Measurements from ENCODE around the gene TRAF1.

TRAF1 gene

GRCh38 chr9:120922404-120923195 is 4.0 kb downstream of the TRAF1 start:
- no peak for DNase-seq

- DNase-seq, result no peak
These were observed 4.9 kb downstream of the TRAF1 start for GRCh38 chr9:120921661-120922181.

- DNase-seq, result no peak
These were observed 5.8 kb downstream of the TRAF1 start for GRCh38 chr9:120920806-120921178.

GRCh38 chr9:120919843-120920805 is 6.5 kb downstream of the TRAF1 start:
- peak; percentile 39 for DNase-seq

GRCh38 chr9:120918931-120919842 is 7.4 kb downstream of the TRAF1 start:
- no peak for DNase-seq

DNA sequence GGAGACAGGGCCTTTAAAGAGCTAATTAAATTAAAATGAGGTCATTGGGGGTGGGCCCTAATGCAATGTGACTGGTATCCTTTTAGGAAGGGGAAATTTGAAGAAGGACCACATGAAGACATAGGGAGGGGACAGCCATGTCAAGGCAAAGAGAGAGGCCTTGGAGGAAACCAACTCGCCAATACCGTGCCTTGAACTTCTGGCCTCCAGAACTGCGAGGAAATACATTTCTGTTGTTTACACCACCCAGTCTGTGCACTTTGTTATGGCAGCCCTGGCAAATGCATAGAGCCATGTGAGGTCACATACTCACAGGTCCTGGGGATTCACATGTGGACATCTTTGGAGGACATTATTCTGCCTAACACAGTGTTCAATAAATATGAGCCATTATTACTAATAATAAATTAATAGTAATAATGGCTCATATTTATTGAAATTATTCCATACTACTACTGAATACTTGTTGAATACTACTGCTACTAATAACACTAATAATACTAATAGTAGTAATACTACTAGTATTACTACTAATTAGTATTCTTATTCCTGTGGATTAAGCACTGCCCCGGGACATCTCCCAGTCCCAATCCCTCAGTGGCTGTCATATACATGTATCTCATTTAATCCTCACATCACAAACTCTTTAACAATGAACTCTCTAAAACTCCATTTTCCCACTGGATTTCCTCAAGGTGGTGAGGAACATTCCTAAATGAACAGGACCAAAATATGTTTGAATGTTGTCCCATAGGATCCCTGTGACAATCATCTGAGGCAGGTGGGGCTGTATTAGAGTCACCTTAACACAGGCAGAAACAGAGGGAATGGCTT is 8.4 kb downstream of the TRAF1 start:
- no peak for DNase-seq

- DNase-seq, result no peak
These were observed 9.4 kb downstream of the TRAF1 start for GRCh38 chr9:120916991-120917880.

GRCh38 chr9:120916588-120916987 is 10.0 kb downstream of the TRAF1 start:
- DNase-seq, result no peak

DNA sequence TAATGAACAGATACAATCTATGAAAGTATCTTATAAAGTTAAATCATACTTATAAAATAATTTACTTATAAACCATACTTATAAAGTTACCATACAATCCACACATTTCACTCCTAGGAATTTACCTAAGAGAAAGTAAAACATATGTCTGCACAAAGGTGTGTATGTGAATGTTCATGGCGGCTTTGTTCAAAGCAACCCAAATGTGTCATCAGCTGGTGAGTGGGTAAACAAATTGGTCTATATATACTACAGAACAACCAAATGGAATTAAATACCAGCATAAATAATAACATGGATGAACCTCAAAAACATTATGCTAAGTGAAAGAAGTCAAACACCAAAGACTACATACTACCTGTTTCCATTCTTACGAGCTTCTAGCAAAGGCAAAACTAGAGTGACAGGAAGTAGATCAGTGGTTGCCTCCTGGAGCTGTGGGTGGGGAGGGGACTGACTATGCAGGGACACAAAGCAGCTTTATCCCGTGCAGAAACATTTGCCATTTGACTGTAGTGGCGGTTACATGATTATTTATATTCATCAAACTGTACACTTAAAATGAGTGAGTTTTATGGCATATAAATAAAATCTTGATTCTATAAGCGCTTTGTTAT is 10.6 kb downstream of the TRAF1 start:
- no peak for DNase-seq

GRCh38 chr9:120914953-120915352 is 11.6 kb downstream of the TRAF1 start:
- no peak for DNase-seq

DNA sequence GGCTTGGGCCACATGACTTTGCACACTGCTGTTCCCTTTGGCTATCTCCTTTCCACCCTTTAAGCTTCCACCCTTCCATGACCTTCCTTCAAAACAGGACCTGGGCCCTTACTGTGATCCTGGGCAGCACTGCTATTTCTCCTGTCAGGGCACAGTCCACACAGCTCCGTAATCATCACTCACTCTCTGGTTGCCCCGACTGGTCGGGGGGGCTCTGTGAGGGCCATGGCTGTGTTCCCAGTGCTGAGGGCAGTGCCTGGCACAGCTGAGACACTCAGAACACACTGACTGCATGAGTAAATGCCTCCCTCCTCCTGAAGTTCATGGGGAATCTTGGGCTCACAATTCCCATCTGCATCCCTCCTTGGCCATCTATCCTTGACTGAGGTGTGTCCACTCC is 12.2 kb downstream of the TRAF1 start:
- DNase-seq, result no peak

DNA sequence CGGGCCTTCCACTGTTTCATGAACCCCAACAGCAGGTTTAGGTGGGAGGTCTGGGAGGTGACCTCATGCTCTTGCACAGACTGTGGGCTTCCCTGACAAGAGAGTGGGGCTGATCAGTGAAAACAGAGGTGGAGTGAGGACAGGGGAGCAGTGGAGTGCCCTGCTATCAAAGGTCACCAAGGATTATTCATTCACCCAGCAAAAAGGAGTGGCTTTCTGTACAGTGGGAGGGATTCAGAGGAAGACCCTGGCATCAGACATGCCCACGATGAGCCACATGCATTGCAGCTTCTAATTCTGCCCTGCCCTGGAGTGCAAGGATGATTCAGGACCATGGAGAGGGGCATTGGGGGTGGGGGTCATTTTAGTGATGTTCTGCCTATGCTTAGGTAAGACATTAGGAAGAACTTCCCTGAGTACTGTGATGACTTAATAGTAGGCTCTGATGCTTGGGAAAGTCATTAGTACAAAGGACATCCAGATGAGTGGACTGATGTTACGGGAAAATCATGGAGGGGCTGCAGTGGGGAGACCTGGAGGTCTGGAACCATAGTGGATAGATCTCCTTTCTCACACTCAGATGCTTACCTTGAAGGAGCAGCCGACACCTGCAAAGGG is 12.8 kb downstream of the TRAF1 start:
- DNase-seq, result peak; percentile 57

DNA sequence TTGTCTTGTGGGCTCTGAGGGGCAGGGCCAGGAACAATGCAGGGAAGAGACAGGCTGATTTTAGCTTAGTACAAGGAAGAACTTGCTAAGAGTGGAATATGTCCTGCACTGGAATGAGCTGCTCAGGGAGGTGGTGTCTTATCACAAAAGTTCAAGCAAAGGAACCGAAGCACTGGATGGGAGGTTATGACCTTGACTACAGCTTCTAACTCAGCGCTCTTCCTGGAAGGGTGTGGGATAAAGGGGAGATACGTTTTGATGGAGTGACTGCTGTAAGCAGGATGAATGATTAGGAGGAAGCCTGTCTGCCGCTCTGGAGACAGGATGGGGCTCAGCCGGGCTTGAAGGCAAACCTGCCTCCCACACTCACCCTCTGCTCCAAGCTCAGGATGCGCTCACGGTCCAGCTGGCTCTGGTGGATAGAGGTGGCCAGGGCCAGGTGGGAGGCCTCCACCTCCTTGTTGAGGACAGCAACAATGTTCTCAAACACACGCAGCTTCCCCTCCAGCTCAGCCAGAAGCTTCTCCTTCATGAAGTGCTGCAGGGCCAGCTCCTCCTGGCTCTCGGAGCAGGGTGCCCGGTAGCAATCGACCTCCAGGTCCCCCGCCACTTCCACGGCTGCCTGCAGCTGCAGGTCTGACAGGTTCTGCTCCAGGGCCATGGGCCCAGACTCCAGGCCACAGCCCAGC is 13.5 kb downstream of the TRAF1 start:
- no peak for DNase-seq

GRCh38 chr9:120911295-120911837 is 15.2 kb downstream of the TRAF1 start:
- DNase-seq, result no peak

- DNase-seq, result no peak
These were observed 16.0 kb downstream of the TRAF1 start for GRCh38 chr9:120910643-120911042.

DNA sequence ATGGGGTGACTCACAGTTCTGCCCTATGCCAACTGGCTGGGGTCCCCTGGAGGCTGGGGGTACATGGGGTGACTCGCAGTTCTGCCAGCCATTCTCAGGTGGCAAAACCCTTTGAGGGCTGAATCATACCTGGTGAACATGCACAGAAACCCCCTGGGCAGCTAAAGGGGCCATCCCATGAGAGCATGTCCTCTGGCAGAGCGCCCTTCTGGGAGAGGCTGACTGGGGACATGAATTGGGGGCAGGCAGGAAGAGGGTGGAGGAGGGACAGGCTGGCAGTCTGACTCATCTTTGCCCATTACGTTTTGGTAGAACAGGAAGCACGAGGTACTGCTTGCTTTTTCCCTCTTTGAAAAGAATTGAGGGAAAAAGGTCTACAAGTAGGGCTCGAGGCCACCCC is 16.7 kb downstream of the TRAF1 start:
- no peak for DNase-seq

DNA sequence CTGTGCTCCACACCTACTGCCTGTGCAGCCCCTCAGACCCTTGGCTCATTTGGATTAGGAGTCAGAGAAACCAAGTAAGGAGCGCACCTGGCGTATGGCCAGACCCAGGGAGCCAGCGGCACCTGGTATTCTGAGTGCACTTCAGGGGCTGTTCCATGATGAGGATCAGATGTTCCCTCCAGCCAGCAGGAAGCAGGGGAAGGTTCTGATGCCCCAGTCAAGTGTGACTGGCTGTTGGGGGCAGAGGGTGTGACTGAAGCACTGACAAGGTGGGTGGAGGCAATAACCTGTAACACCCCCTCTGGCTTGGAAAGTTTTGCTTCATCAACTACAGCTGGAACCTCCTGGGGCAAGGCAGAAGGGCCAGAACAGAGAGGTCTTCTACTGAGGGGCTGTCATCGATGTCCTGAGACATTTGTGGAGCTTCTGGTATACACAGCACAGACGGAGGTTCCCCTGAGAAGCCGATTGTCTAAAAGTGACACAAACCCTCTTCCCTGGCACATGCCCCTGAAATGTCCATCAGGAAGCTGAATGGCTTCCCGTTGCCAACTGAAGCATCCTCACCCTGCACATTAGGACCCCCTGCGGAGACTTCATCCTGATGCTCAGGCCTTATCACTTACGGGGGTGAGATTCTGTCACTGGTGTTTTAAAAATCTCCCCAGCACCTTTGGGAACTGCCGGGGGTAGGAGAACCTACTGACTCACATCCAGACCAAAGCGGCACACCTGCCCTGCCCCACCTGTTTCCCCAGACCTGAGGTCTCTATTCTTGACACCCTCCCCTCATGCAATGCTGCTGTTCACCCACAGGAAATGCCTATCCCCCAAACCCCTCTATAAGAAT is 21.1 kb downstream of the TRAF1 start:
- DNase-seq, result no peak

DNA sequence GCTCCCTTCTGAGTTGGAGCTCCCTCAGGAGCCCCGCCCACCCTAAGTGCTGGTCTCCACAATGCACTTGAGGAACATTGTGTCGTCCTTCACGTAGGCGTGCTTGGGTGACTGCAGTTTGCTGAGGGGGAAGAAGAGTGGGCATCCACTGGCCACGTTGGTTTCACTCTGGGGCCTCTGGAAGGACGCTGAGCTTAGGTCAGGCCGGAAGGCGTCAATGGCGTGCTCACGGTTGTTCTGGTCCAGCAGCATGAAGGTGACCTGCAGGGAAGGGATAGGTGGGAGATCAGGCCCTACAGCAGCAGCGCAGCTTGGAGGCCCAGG is 21.7 kb downstream of the TRAF1 start:
- no peak for DNase-seq

Data from hematopoietic multipotent progenitor cell treated with erythropoietin and hydrocortisone succinate and interleukin-3 and kit ligand, for 6 days (in vitro differentiated cells).